Coronary artery (tissue), 2 donors: ENCODE data around the gene CHKB.
"Not testable (repeated sequence)": the region's sequence is repeated elsewhere in the genome, so short reads cannot be mapped to it uniquely, and the experiment has no call there.

ENCODE experiments used
- DNase-seq: peaks from one replicate; pipeline ENCODE4 v3.0.0-alpha.2; 2017; ENCODE audit warnings: low spot score
- H3K27ac ChIP-seq, 2 donors: fragments of 200-600 bp; sonication (generic); one replicate each; pipeline ENCODE4 v1.5.1; 2016 to 2019
- H3K4me3 ChIP-seq: fragments of 200-600 bp; sonication (generic); 2 replicates; pipeline ENCODE4 v1.5.1; 2016; ENCODE audit warnings: mild to moderate bottlenecking, moderate library complexity
- CTCF ChIP-seq: fragments of 200-600 bp; sonication (generic); IDR thresholded peaks from one replicate; pipeline ENCODE4 v1.5.1; 2019; ENCODE audit warnings: antibody characterized with exemption

CHKB gene

GRCh38 chr22:50546326-50547262 is 36.1 kb downstream of the CHKB start:
- H3K4me3 ChIP-seq = no peak overlapping the region
- H3K27ac ChIP-seq = no peak overlapping the region
- DNase-seq = no peak
- TF ChIP-seq CTCF = no peak

- no peak for DNase-seq
- no peak within 1 kb of the TSS for H3K4me3 ChIP-seq
- H3K27ac ChIP-seq = no peak within 1 kb of the TSS
- TF ChIP-seq CTCF = no peak
Observed at GRCh38 chr22:50545522-50546325, 36.9 kb downstream of the CHKB start, which contains the start of gene KLHDC7B. TSS of gene KLHDC7B (plus strand) at chr22:50545899. CDS start at chr22:50546244, 345 bp downstream.

GRCh38 chr22:50544746-50545253 is 37.8 kb downstream of the CHKB start:
- Histone ChIP-seq H3K27ac (no peak overlapping the region), H3K4me3 (no peak overlapping the region)
- DNase-seq = no peak
- TF ChIP-seq CTCF = no peak

GRCh38 chr22:50544078-50544745 is 38.4 kb downstream of the CHKB start:
- no peak for DNase-seq
- H3K27ac ChIP-seq = no peak overlapping the region
- TF ChIP-seq CTCF = no peak

GRCh38 chr22:50542416-50542927 is 40.2 kb downstream of the CHKB start:
- Histone ChIP-seq H3K27ac (peak overlapping the region in 1 of 2 donors; percentile 59), H3K4me3 (no peak overlapping the region)
- TF ChIP-seq CTCF = no peak
- DNase-seq = no peak

More at GRCh38 chr22:50544078-50544745, 38.4 kb downstream of the CHKB start:
- peak overlapping the region; percentile 69 for H3K4me3 ChIP-seq

- H3K4me3 ChIP-seq = not testable (repeated sequence)
- peak overlapping the region in 1 of 2 donors; percentile 75 for H3K27ac ChIP-seq
- DNase-seq = peak; percentile 76
Observed at GRCh38 chr22:50541667-50542026, 41.0 kb downstream of the CHKB start.
